H9 (cell line): Measurements from ENCODE around the gene CDC27. TPM values are rescaled to one million over a fixed set of nuclear protein-coding genes. Genes with fewer than 3 reads are reported as not detected.
"Not testable (repeated sequence)": the region's sequence is repeated elsewhere in the genome, so short reads cannot be mapped to it uniquely, and the experiment has no call there.

Experiments
- DNase-seq: peaks from one replicate; pipeline ENCODE4 v3.0.0-alpha.2; 2017
- H2AFZ ChIP-seq: one replicate; pipeline ENCODE4 v1.6.1; 2013; ENCODE audit warnings: mild to moderate bottlenecking, low read length, control low read depth, moderate library complexity
- H2AK5ac ChIP-seq: 2 replicates; pipeline ENCODE4 v1.6.1; 2013; ENCODE audit warnings: low read length, control low read depth, mixed read lengths; ENCODE audit not compliant: insufficient read length
- H2BK120ac ChIP-seq: one replicate; pipeline ENCODE4 v1.6.1; 2013; ENCODE audit warnings: low read depth, mild to moderate bottlenecking, low read length, control low read depth, inconsistent platforms; ENCODE audit not compliant: poor library complexity, severe bottlenecking
- H2BK12ac ChIP-seq: 2 replicates; pipeline ENCODE4 v1.6.1; 2013; ENCODE audit warnings: low read length, control low read depth, mixed read lengths, low read depth; ENCODE audit not compliant: insufficient read length
- H2BK15ac ChIP-seq: 2 replicates; pipeline ENCODE4 v1.6.1; 2013; ENCODE audit warnings: low read depth, low read length, control low read depth
- H2BK20ac ChIP-seq: one replicate; pipeline ENCODE4 v1.6.1; 2013; ENCODE audit warnings: low read depth, mild to moderate bottlenecking, low read length, control low read depth, inconsistent platforms; ENCODE audit not compliant: poor library complexity, severe bottlenecking
- H2BK5ac ChIP-seq: 2 replicates; pipeline ENCODE4 v1.6.1; 2013; ENCODE audit warnings: low read length, control low read depth, mixed read lengths; ENCODE audit not compliant: insufficient read length
- H3K14ac ChIP-seq: 2 replicates; pipeline ENCODE4 v1.6.1; 2013; ENCODE audit warnings: low read length, control low read depth; ENCODE audit not compliant: insufficient read depth
- H3K18ac ChIP-seq: 2 replicates; pipeline ENCODE4 v1.6.1; 2013; ENCODE audit warnings: low read depth, mild to moderate bottlenecking, mixed read lengths, low read length, control low read depth; ENCODE audit not compliant: insufficient read length
- H3K23ac ChIP-seq: 2 replicates; pipeline ENCODE4 v1.6.1; 2013; ENCODE audit warnings: low read length, control low read depth, mixed read lengths, low read depth; ENCODE audit not compliant: insufficient read length
- H3K23me2 ChIP-seq: 2 replicates; pipeline ENCODE4 v1.6.1; 2013; ENCODE audit warnings: low read depth, mild to moderate bottlenecking, mixed read lengths, low read length, control low read depth; ENCODE audit not compliant: insufficient read length, poor library complexity, severe bottlenecking
- H3K27ac ChIP-seq: 2 replicates; pipeline ENCODE4 v1.5.1; 2013; ENCODE audit warnings: low read length, control low read depth, mixed read lengths, low read depth; ENCODE audit not compliant: insufficient read length
- H3K27me3 ChIP-seq: 2 replicates; pipeline ENCODE4 v1.6.1; 2013; ENCODE audit warnings: low read length, control low read depth, inconsistent platforms; ENCODE audit not compliant: insufficient read depth
- H3K4ac ChIP-seq: 2 replicates; pipeline ENCODE4 v1.6.1; 2013; ENCODE audit warnings: low read depth, mild to moderate bottlenecking, control low read depth, inconsistent platforms, low read length, moderate library complexity
- H3K4me1 ChIP-seq: 2 replicates; pipeline ENCODE4 v1.6.1; 2013; ENCODE audit warnings: low read length, control low read depth, inconsistent platforms; ENCODE audit not compliant: insufficient read depth
- H3K4me2 ChIP-seq: 2 replicates; pipeline ENCODE4 v1.6.1; 2013; ENCODE audit warnings: low read length, control low read depth, mixed read lengths; ENCODE audit not compliant: insufficient read length, insufficient read depth
- H3K56ac ChIP-seq: 2 replicates; pipeline ENCODE4 v1.6.1; 2013; ENCODE audit warnings: low read depth, mild to moderate bottlenecking, mixed read lengths, low read length, control low read depth; ENCODE audit not compliant: insufficient read length
- H3K79me1 ChIP-seq: 2 replicates; pipeline ENCODE4 v1.6.1; 2013; ENCODE audit warnings: low read depth, mild to moderate bottlenecking, moderate library complexity, low read length, control low read depth, inconsistent platforms; ENCODE audit not compliant: insufficient read depth, poor library complexity, severe bottlenecking
- H3K79me2 ChIP-seq: 2 replicates; pipeline ENCODE4 v1.6.1; 2013; ENCODE audit warnings: low read length, control low read depth, inconsistent platforms; ENCODE audit not compliant: insufficient read depth
- H3K9ac ChIP-seq: 2 replicates; pipeline ENCODE4 v1.6.1; 2013; ENCODE audit warnings: low read length, control low read depth, mixed read lengths; ENCODE audit not compliant: insufficient read length; ENCODE audit errors: extremely low read depth
- H3K9me3 ChIP-seq: one replicate; pipeline ENCODE4 v1.6.1; 2013; ENCODE audit warnings: low read depth, low read length, inconsistent platforms; ENCODE audit not compliant: control insufficient read depth
- H3T11ph ChIP-seq: one replicate; pipeline ENCODE4 v1.6.1; 2013; ENCODE audit warnings: mild to moderate bottlenecking, low read length, control low read depth, inconsistent platforms
- H4K20me1 ChIP-seq: one replicate; pipeline ENCODE4 v1.6.1; 2013; ENCODE audit not compliant: control insufficient read depth, insufficient read length, insufficient read depth
- H4K5ac ChIP-seq: 2 replicates; pipeline ENCODE4 v1.6.1; 2013; ENCODE audit warnings: low read depth, mild to moderate bottlenecking, mixed read lengths, low read length, control low read depth; ENCODE audit not compliant: insufficient read length
- H4K8ac ChIP-seq: replicated peaks from 2 replicates; pipeline ENCODE4 v1.6.1; 2013; ENCODE audit warnings: low read length, control low read depth, mixed read lengths, low read depth; ENCODE audit not compliant: insufficient read length
- H4K91ac ChIP-seq: 2 replicates; pipeline ENCODE4 v1.6.1; 2013; ENCODE audit warnings: low read depth, mild to moderate bottlenecking, moderate library complexity, mixed read lengths, low read length, control low read depth; ENCODE audit not compliant: insufficient read length
- H3K27ac Mint-ChIP-seq, 3 experiments: 2 replicates in 2 of 3; 3 replicates in 1 of 3; pipeline ENCODE4 v1.8.0; 2020 to 2021; ENCODE audit warnings: mixed read lengths in 3 of 3, mild to moderate bottlenecking in 1 of 3, moderate library complexity in 1 of 3
- H3K27me3 Mint-ChIP-seq: 2 replicates; pipeline ENCODE4 v1.8.0; 2021; ENCODE audit warnings: low read depth, mild to moderate bottlenecking, moderate library complexity, mixed read lengths
- H3K36me3 Mint-ChIP-seq, 3 experiments: 2 replicates in 2 of 3; 3 replicates in 1 of 3; pipeline ENCODE4 v1.8.0; 2020 to 2021; ENCODE audit warnings: low read depth in 3 of 3, mixed read lengths in 3 of 3; ENCODE audit not compliant: insufficient read depth in 1 of 3
- H3K4me1 Mint-ChIP-seq, 2 experiments: 2 replicates each; pipeline ENCODE4 v1.8.0; 2020; ENCODE audit warnings: mixed read lengths in 2 of 2
- H3K4me3 Mint-ChIP-seq, 2 experiments: 2 replicates in 1 of 2; 3 replicates in 1 of 2; pipeline ENCODE4 v1.8.0; 2020 to 2021; ENCODE audit warnings: mild to moderate bottlenecking in 2 of 2, mixed read lengths in 2 of 2, moderate library complexity in 1 of 2
- H3K9me3 Mint-ChIP-seq, 2 experiments: 2 replicates in 1 of 2; 3 replicates in 1 of 2; pipeline ENCODE4 v1.8.0; 2020; ENCODE audit warnings: mild to moderate bottlenecking in 2 of 2, mixed read lengths in 2 of 2, moderate library complexity in 1 of 2
- WGBS: extraction: QIAGEN DNeasy Blood & Tissue Kit; methylation state at CpG from one replicate; pipeline ENCODE4 v1.1.7; 2013; ENCODE audit warnings: missing lambda C conversion rate, low lambda C conversion rate, mixed read lengths; ENCODE audit not compliant: insufficient read length; ENCODE audit errors: extremely low coverage; 5-methylcytosine and 5-hydroxymethylcytosine counted together
- total RNA-seq: library from RNA; stranded (reverse); gene quantifications from 2 replicates; pipeline ENCODE4 v1.2.1, GENCODE V29; 2021

CDC27 gene
- total RNA-seq, 1 experiment from 2014 or later = 82.5 TPM

DNA sequence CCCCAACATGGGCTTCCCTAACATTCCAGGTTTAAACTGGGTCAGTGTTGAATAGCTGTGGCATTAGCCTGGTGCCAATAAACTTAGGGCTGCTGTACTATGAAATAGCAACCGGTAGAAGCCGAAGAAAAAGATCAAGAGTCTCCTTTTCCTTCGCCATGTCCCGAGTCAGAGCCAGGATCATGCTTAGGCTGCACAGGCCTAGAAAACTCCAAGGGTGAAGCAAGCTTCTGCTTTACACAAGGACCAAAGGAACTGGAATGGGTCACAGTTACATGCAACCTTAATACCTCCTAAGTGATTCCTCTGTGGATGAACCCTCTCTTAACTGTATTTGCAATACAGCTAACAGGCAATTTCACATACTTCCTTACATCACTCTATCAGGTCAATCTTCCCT, 115.5 kb downstream of the CDC27 start:
- not testable (repeated sequence) for H3K9me3 ChIP-seq, H3K4me1 ChIP-seq, H3K9ac ChIP-seq, H3K14ac ChIP-seq, H3K4ac ChIP-seq, H3K27me3 ChIP-seq, H3T11ph ChIP-seq, H3K4me3 Mint-ChIP-seq, H3K4me1 Mint-ChIP-seq, H3K23ac ChIP-seq, H3K56ac ChIP-seq, H2BK120ac ChIP-seq, H3K79me2 ChIP-seq, H3K23me2 ChIP-seq, H3K18ac ChIP-seq, H2BK5ac ChIP-seq, H2BK12ac ChIP-seq, H4K20me1 ChIP-seq, H3K79me1 ChIP-seq, H3K27ac ChIP-seq, H3K9me3 Mint-ChIP-seq, H2BK20ac ChIP-seq, H3K27me3 Mint-ChIP-seq, H2BK15ac ChIP-seq, H4K91ac ChIP-seq, H2AK5ac ChIP-seq, H3K4me2 ChIP-seq, H4K5ac ChIP-seq, H2AFZ ChIP-seq, H3K36me3 Mint-ChIP-seq, H4K8ac ChIP-seq, DNase-seq
- no CpG with 5 or more reads among the region's 4 CpGs for WGBS
- peak overlapping the region in 1 of 3 experiments; percentile 5; a peak in 1 of 7 replicates for H3K27ac Mint-ChIP-seq
